ENCODE data around the gene PTPRT.

DNA sequence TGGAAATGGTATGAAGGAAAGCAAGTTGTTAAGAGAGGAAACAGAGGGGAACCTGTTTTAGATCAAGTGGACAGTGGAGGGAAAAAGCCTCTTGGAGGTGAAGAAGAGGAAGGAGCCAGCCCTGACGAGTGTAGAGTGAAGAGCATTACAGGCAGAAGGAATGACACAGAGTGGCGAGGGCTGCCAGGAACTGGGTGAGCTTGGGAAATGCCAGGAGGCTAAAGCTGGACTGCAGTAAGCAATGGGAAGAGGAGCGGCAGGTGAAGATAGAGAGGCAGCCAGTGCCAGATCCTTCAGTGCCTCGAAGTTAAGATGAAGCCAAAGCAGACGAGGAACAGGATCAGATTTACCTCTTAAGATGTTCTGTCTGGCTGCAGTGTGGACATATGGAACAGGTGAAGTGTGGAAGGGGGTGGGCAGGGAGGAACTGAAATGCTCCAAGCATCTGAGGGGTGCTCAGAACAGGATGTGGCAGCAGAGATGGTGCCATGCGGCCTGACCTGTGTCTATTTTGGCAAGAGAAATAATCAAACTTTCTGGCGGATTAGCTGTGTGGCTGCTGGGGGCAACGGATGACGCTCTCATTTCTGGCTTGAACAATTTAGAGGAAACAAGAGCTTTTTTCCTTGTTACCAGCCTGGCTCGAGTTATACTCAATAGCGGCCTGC, 748.4 kb downstream of the PTPRT start:
- TF ChIP-seq EP300 (IDR thresholded peaks at IDR 0.05; ENCODE audit: low read depth in 2 of 2, low read length in 2 of 2) (no peak), EP300 (CRISPR knock-in tag; IDR thresholded peaks at IDR 0.05; ENCODE audit: borderline replicate concordance) (no peak), FOXK2 (IDR thresholded peaks at IDR 0.05) (no peak), ZBTB1 (CRISPR knock-in tag; IDR thresholded peaks at IDR 0.05; ENCODE audit: borderline replicate concordance) (no peak), NBN (conservative IDR thresholded peaks at IDR 0.05) (no peak), MTA1 (CRISPR knock-in tag; IDR thresholded peaks at IDR 0.05; ENCODE audit: borderline replicate concordance) (no peak), TGIF2 (CRISPR knock-in tag; IDR thresholded peaks at IDR 0.05) (no peak), TCF12 (IDR thresholded peaks at IDR 0.05) (no peak), TCF12 (CRISPR knock-in tag; IDR thresholded peaks at IDR 0.05) (no peak)
- TF ChIP-seq, protein P1, sequence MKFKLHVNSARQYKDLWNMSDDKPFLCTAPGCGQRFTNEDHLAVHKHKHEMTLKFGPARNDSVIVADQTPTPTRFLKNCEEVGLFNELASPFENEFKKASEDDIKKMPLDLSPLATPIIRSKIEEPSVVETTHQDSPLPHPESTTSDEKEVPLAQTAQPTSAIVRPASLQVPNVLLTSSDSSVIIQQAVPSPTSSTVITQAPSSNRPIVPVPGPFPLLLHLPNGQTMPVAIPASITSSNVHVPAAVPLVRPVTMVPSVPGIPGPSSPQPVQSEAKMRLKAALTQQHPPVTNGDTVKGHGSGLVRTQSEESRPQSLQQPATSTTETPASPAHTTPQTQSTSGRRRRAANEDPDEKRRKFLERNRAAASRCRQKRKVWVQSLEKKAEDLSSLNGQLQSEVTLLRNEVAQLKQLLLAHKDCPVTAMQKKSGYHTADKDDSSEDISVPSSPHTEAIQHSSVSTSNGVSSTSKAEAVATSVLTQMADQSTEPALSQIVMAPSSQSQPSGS (CRISPR knock-in tag; IDR thresholded peaks at IDR 0.05), result no peak
